K562 (cell line): Measurements from ENCODE around the gene EPB41L3. TPM values are rescaled to one million over a fixed set of nuclear protein-coding genes. Genes with fewer than 3 reads are reported as not detected.

Source experiments
- ARID1B ChIP-seq: fragments of 450-650 bp; IDR thresholded peaks from 2 replicates; pipeline ENCODE4 v1.6.1; 2016; ENCODE audit warnings: antibody characterized with exemption, mild to moderate bottlenecking, inconsistent platforms
- ATF7 ChIP-seq: fragments of 450-650 bp; IDR thresholded peaks from 2 replicates; pipeline ENCODE4 v1.7.1; 2014; ENCODE audit warnings: mild to moderate bottlenecking, moderate library complexity
- HDGF ChIP-seq: fragments of 450-650 bp; IDR thresholded peaks from 2 replicates; pipeline ENCODE4 v1.6.1; 2016
- HOMEZ ChIP-seq: fragments of 250-450 bp; sonication (Bioruptor Pico); IDR thresholded peaks from 2 replicates; pipeline ENCODE4 v1.4.0; 2020; ENCODE audit warnings: mild to moderate bottlenecking, moderate library complexity
- NCOR1 ChIP-seq: fragments of 450-650 bp; IDR thresholded peaks from 2 replicates; pipeline ENCODE4 v1.6.1; 2016; ENCODE audit warnings: mild to moderate bottlenecking, moderate library complexity
- POLR2G ChIP-seq: fragments of 200-400 bp; formaldehyde crosslinking; IDR thresholded peaks from 2 replicates; pipeline ENCODE4 v1.6.1; 2017; ENCODE audit warnings: low read depth, mild to moderate bottlenecking, antibody characterized with exemption, low read length, moderate library complexity
- TCF7 ChIP-seq: sonication (generic); IDR thresholded peaks from 2 replicates; pipeline ENCODE4 v1.6.1; 2016; ENCODE audit warnings: antibody characterized with exemption, borderline replicate concordance
- ZMIZ1 ChIP-seq, 2 experiments: fragments of 150-350 bp in 1 of 2; IDR thresholded peaks; 2 replicates each; pipeline ENCODE4 v1.6.1; 2012 to 2016; ENCODE audit warnings: low read depth in 2 of 2, low read length in 2 of 2, mild to moderate bottlenecking in 1 of 2, moderate library complexity in 1 of 2
- ZNF436 ChIP-seq: fragments of 250-450, 450-650 bp; sonication (Bioruptor Pico); formaldehyde crosslinking; IDR thresholded peaks from 2 replicates; pipeline ENCODE4 v1.7.0; 2020; ENCODE audit warnings: mild to moderate bottlenecking
- ZNF717 ChIP-seq: fragments of 250-450 bp; sonication (Bioruptor Pico); IDR thresholded peaks from 2 replicates; pipeline ENCODE4 v1.5.0; 2021
- polyA plus RNA-seq, 8 experiments: library from polyadenylated mRNA; depleted of rRNA in 4 of 8; stranded (reverse) in 5 of 8; unstranded in 3 of 8; fragments of >200 nt; fragmentation: Nextera tagmentation in 2 of 8; fragmentation: Illumina TruSeq in 1 of 8; extraction: Ambion mirVana in 2 of 8; extraction: Trizol in 1 of 8; gene quantifications; 2 replicates each; pipeline versions ENCODE4 v1.2.1 to v1.2.3, GENCODE V29; 2011 to 2014; ENCODE audit warnings: inconsistent platforms in 1 of 8, missing spikeins in 1 of 8
- total RNA-seq, 7 experiments: library from RNA; depleted of rRNA in 6 of 7; stranded (reverse); fragments of >200 nt in 6 of 7; fragmentation: Illumina TruSeq in 2 of 7; extraction: Trizol in 2 of 7; gene quantifications; 2 replicates each; pipeline versions ENCODE4 v1.2.1 to v1.2.3, GENCODE V29; 2011 to 2021; ENCODE audit warnings: low replicate concordance in 1 of 7
- TF ChIP-seq, protein P1 (sequence below): fragments of 200-600 bp; sonication (generic); IDR thresholded peaks from one replicate; pipeline ENCODE4 v1.6.1; 2012; ENCODE audit warnings: mild to moderate bottlenecking, low read depth, low read length, inconsistent platforms

EPB41L3 gene
- total and polyA plus RNA-seq, 9 of the 15 experiments (the other 6 are each of a cell fraction or from before 2014, with no cell fraction given), result 0.44 to 0.49 TPM; not detected in 7

DNA sequence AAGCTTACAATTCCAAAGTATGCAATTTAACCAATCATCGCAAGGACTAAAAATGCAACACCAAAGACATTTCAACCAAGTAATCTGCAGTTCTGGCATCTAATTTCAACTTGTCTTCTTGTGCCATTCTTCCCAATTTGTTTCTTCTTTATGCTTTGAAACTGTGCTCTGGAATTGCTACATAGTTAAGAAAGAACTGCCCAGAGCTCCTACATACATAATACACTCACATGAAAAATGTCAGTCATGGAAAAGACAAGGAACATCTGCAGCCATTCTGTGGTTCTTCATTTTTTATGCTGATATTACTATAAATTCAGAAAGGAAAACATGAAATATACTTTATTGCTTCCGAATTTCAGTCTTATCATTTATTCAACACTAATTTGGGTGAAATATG is 4.4 kb downstream of the EPB41L3 start (continued):
- no peak for TF ChIP-seq ZMIZ1 (IDR thresholded peaks at IDR 0.05; ENCODE audit: low read depth in 2 of 2, low read length in 2 of 2)
- TF ChIP-seq NCOR1, result no peak
- no peak for TF ChIP-seq POLR2G
- no peak for TF ChIP-seq ATF7
- TF ChIP-seq, protein P1, sequence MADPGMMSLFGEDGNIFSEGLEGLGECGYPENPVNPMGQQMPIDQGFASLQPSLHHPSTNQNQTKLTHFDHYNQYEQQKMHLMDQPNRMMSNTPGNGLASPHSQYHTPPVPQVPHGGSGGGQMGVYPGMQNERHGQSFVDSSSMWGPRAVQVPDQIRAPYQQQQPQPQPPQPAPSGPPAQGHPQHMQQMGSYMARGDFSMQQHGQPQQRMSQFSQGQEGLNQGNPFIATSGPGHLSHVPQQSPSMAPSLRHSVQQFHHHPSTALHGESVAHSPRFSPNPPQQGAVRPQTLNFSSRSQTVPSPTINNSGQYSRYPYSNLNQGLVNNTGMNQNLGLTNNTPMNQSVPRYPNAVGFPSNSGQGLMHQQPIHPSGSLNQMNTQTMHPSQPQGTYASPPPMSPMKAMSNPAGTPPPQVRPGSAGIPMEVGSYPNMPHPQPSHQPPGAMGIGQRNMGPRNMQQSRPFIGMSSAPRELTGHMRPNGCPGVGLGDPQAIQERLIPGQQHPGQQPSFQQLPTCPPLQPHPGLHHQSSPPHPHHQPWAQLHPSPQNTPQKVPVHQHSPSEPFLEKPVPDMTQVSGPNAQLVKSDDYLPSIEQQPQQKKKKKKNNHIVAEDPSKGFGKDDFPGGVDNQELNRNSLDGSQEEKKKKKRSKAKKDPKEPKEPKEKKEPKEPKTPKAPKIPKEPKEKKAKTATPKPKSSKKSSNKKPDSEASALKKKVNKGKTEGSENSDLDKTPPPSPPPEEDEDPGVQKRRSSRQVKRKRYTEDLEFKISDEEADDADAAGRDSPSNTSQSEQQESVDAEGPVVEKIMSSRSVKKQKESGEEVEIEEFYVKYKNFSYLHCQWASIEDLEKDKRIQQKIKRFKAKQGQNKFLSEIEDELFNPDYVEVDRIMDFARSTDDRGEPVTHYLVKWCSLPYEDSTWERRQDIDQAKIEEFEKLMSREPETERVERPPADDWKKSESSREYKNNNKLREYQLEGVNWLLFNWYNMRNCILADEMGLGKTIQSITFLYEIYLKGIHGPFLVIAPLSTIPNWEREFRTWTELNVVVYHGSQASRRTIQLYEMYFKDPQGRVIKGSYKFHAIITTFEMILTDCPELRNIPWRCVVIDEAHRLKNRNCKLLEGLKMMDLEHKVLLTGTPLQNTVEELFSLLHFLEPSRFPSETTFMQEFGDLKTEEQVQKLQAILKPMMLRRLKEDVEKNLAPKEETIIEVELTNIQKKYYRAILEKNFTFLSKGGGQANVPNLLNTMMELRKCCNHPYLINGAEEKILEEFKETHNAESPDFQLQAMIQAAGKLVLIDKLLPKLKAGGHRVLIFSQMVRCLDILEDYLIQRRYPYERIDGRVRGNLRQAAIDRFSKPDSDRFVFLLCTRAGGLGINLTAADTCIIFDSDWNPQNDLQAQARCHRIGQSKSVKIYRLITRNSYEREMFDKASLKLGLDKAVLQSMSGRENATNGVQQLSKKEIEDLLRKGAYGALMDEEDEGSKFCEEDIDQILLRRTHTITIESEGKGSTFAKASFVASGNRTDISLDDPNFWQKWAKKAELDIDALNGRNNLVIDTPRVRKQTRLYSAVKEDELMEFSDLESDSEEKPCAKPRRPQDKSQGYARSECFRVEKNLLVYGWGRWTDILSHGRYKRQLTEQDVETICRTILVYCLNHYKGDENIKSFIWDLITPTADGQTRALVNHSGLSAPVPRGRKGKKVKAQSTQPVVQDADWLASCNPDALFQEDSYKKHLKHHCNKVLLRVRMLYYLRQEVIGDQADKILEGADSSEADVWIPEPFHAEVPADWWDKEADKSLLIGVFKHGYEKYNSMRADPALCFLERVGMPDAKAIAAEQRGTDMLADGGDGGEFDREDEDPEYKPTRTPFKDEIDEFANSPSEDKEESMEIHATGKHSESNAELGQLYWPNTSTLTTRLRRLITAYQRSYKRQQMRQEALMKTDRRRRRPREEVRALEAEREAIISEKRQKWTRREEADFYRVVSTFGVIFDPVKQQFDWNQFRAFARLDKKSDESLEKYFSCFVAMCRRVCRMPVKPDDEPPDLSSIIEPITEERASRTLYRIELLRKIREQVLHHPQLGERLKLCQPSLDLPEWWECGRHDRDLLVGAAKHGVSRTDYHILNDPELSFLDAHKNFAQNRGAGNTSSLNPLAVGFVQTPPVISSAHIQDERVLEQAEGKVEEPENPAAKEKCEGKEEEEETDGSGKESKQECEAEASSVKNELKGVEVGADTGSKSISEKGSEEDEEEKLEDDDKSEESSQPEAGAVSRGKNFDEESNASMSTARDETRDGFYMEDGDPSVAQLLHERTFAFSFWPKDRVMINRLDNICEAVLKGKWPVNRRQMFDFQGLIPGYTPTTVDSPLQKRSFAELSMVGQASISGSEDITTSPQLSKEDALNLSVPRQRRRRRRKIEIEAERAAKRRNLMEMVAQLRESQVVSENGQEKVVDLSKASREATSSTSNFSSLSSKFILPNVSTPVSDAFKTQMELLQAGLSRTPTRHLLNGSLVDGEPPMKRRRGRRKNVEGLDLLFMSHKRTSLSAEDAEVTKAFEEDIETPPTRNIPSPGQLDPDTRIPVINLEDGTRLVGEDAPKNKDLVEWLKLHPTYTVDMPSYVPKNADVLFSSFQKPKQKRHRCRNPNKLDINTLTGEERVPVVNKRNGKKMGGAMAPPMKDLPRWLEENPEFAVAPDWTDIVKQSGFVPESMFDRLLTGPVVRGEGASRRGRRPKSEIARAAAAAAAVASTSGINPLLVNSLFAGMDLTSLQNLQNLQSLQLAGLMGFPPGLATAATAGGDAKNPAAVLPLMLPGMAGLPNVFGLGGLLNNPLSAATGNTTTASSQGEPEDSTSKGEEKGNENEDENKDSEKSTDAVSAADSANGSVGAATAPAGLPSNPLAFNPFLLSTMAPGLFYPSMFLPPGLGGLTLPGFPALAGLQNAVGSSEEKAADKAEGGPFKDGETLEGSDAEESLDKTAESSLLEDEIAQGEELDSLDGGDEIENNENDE, result no peak
- TF ChIP-seq HOMEZ, result no peak
- no peak for TF ChIP-seq ZNF436
- TF ChIP-seq ARID1B, result no peak
- TF ChIP-seq TCF7, result no peak
- TF ChIP-seq HDGF, result no peak
- no peak for TF ChIP-seq ZNF717 (CRISPR knock-in tag)
- TF ChIP-seq, all 486 proteins: peak for 0
